ENCODE measurements around the gene ROBO1.

ROBO1 gene

GRCh38 chr3:78880603-78881461 lies 887.0 kb downstream of the ROBO1 start:
- Histone ChIP-seq H3K79me2 (ENCODE audit: insufficient read depth, low read depth) (no peaks in the 10 kb centered on the region), H3K4me3 (IDR thresholded peaks at IDR 0.05; ENCODE audit: insufficient read depth, low read depth, low read length) (no peak overlapping the region), H3K4me1 (ENCODE audit: low read depth, poor library complexity, severe bottlenecking) (peaks cover 14% of the 10 kb centered on the region), H2AFZ (ENCODE audit: low read depth) (no peak overlapping the region), H4K20me1 (ENCODE audit: insufficient read depth) (no peaks in the 10 kb centered on the region), H3K27ac (no peak overlapping the region), H3K4me2 (no peak overlapping the region), H3K9ac (no peak overlapping the region), H3K36me3 (ENCODE audit: insufficient read depth) (no peaks in the 10 kb centered on the region), H3K27me3 (ENCODE audit: insufficient read depth, low read depth) (no peaks in the 10 kb centered on the region)
- TF ChIP-seq, protein P1, sequence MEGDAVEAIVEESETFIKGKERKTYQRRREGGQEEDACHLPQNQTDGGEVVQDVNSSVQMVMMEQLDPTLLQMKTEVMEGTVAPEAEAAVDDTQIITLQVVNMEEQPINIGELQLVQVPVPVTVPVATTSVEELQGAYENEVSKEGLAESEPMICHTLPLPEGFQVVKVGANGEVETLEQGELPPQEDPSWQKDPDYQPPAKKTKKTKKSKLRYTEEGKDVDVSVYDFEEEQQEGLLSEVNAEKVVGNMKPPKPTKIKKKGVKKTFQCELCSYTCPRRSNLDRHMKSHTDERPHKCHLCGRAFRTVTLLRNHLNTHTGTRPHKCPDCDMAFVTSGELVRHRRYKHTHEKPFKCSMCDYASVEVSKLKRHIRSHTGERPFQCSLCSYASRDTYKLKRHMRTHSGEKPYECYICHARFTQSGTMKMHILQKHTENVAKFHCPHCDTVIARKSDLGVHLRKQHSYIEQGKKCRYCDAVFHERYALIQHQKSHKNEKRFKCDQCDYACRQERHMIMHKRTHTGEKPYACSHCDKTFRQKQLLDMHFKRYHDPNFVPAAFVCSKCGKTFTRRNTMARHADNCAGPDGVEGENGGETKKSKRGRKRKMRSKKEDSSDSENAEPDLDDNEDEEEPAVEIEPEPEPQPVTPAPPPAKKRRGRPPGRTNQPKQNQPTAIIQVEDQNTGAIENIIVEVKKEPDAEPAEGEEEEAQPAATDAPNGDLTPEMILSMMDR (conservative IDR thresholded peaks at IDR 0.05; ENCODE audit: low read depth, low read length) = no peak

DNA sequence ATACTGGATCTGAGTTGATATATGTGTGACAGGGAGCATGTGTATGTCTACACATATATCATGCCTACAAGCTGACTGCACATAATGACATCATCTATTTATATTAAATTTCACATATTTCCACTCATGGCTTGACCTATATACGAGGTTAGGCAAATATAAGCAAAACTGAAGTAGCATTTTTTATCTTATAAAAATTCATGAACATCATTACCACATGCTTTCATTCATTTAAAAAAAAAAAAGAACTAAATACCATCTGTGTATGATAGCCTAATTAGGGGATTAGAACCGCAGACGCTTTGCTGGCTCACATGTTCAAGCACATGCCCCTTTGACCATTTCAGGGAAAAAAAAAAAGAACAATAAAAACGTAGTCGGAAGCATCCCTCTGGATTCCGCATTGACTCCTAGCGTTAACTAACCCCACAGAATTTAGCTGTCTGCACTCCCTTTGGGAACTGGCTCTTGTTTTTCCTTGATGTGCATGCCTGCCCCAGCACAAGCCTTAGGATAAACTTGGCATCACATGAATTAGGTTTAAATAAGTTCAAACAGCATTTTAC lies 888.4 kb downstream of the ROBO1 start:
- Histone ChIP-seq H3K79me2 (ENCODE audit: insufficient read depth, low read depth) (no peaks in the 10 kb centered on the region), H3K4me3 (IDR thresholded peaks at IDR 0.05; ENCODE audit: insufficient read depth, low read depth, low read length) (no peak overlapping the region), H3K27me3 (ENCODE audit: insufficient read depth, low read depth) (no peaks in the 10 kb centered on the region), H3K4me2 (no peak overlapping the region), H4K20me1 (ENCODE audit: insufficient read depth) (no peaks in the 10 kb centered on the region), H3K36me3 (ENCODE audit: insufficient read depth) (no peaks in the 10 kb centered on the region), H3K27ac (no peak overlapping the region), H3K9ac (no peak overlapping the region), H3K4me1 (ENCODE audit: low read depth, poor library complexity, severe bottlenecking) (peaks cover 10% of the 10 kb centered on the region), H2AFZ (ENCODE audit: low read depth) (no peak overlapping the region)
- TF ChIP-seq, protein P1 (conservative IDR thresholded peaks at IDR 0.05; ENCODE audit: low read depth, low read length) = no peak

DNA sequence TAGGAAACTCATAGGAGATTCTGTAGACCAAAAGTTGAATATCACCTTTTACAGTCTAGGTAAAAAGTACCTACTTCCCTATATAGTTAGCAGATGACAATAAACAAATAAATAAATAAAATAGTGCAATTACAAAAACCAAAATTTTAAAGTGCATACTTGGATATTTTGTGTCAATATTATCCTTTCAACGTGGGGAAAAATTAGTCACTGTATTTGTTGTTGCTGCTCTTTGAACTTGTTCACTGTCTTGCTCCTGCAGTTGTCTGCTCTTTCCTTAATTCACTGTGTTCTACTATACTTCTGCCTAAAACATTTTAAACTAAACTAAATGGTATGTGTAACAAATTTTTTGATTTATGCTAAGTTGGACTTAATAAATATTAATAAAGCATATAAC lies 889.0 kb downstream of the ROBO1 start:
- Histone ChIP-seq H3K27ac (no peak overlapping the region), H3K36me3 (ENCODE audit: insufficient read depth) (no peaks in the 10 kb centered on the region), H3K4me1 (ENCODE audit: low read depth, poor library complexity, severe bottlenecking) (peaks cover 4% of the 10 kb centered on the region), H3K79me2 (ENCODE audit: insufficient read depth, low read depth) (no peaks in the 10 kb centered on the region), H3K4me3 (IDR thresholded peaks at IDR 0.05; ENCODE audit: insufficient read depth, low read depth, low read length) (no peak overlapping the region), H2AFZ (ENCODE audit: low read depth) (no peak overlapping the region), H3K9ac (no peak overlapping the region), H3K4me2 (no peak overlapping the region), H3K27me3 (ENCODE audit: insufficient read depth, low read depth) (no peaks in the 10 kb centered on the region), H4K20me1 (ENCODE audit: insufficient read depth) (no peaks in the 10 kb centered on the region)
- TF ChIP-seq, protein P1 (conservative IDR thresholded peaks at IDR 0.05; ENCODE audit: low read depth, low read length) = no peak

DNA sequence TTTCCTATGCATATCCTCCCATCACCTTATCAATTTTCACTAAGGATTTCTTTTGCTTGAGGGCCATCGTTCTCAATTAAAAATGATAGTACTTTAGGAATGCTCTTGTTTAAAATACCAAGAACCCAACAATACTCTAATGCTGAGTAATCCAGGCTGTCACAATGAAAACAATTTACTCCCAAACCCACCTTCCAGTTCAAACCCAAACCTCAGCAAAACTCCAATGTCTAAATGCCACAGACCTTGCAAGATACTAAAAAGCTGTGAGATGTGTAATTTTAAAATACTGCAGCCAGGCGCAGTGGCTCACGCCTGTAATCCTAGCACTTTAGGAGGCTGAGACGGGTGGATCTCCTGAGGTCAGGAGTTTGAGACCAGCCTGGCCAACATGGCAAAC lies 889.8 kb downstream of the ROBO1 start:
- Histone ChIP-seq H3K27ac (no peak overlapping the region), H3K9ac (no peak overlapping the region), H3K36me3 (ENCODE audit: insufficient read depth) (no peaks in the 10 kb centered on the region), H3K27me3 (ENCODE audit: insufficient read depth, low read depth) (no peaks in the 10 kb centered on the region), H3K4me1 (ENCODE audit: low read depth, poor library complexity, severe bottlenecking) (no peaks in the 10 kb centered on the region), H4K20me1 (ENCODE audit: insufficient read depth) (no peaks in the 10 kb centered on the region), H3K4me2 (no peak overlapping the region), H2AFZ (ENCODE audit: low read depth) (no peak overlapping the region), H3K79me2 (ENCODE audit: insufficient read depth, low read depth) (no peaks in the 10 kb centered on the region), H3K4me3 (IDR thresholded peaks at IDR 0.05; ENCODE audit: insufficient read depth, low read depth, low read length) (no peak overlapping the region)
- TF ChIP-seq, protein P1 (conservative IDR thresholded peaks at IDR 0.05; ENCODE audit: low read depth, low read length) = no peak
